ENCODE results near the gene XRCC3. TPM values are rescaled to one million over a fixed set of nuclear protein-coding genes. Genes with fewer than 3 reads are reported as not detected.
A peak's percentile ranks its signal among the peaks of the same experiment; 100 is the strongest.

Gene XRCC3
- total and polyA plus RNA-seq, 7 experiments from 2014 or later: 5.1 to 38.9 (median 10.2) TPM

- H3K4me3 ChIP-seq (ENCODE audit: low read length): no peak overlapping the region
- no peak overlapping the region for H3K27ac ChIP-seq (ENCODE audit: low read depth, low read length)
- Mint-ChIP-seq H3K27ac (no peak overlapping the region), H3K9me3 (peaks cover 0 to 1% (median 0%) of the 10 kb centered on the region in 11 donors), H3K27me3 (no peaks in the 10 kb centered on the region), H3K36me3 (peaks cover 0 to 28% (median 8%) of the 10 kb centered on the region in 5 donors), H3K4me3 (no peak overlapping the region), H3K4me1 (peaks cover 0 to 2% (median 0%) of the 10 kb centered on the region in 7 donors)
- DNase-seq: no peak
- no peaks in the 10 kb centered on the region for H3K4me1 ChIP-seq (ENCODE audit: control insufficient read depth in 2 of 2, insufficient read depth in 2 of 2, low read length in 2 of 2)
- intact Hi-C loops (cut with micrococcal nuclease): loop anchor here in 1 of 2 donors (10.0 kb wide), 1 partner anchor 55 kb away; no protein-coding TSS in a partner anchor
- no peaks in the 10 kb centered on the region for H3K9me3 ChIP-seq (ENCODE audit: control insufficient read depth in 2 of 3, low read length in 3 of 3)
- H3K27me3 ChIP-seq (ENCODE audit: control insufficient read depth in 2 of 2, insufficient read depth in 2 of 2, low read length in 2 of 2): no peaks in the 10 kb centered on the region
- POLR2A ChIA-PET: no interaction called here
- no peak for ATAC-seq
- H3K36me3 ChIP-seq (ENCODE audit: control insufficient read depth in 2 of 3, insufficient read depth in 3 of 3, low read length in 3 of 3): peaks cover 0 to 64% (median 0%) of the 10 kb centered on the region in 3 experiments
- CTCF ChIA-PET: no interaction called here
These were observed 24.7 kb upstream of the XRCC3 start for GRCh38 chr14:103739793-103740501.

GRCh38 chr14:103739466-103739792, 24.2 kb upstream of the XRCC3 start:
- POLR2A ChIA-PET: no interaction called here

GRCh38 chr14:103738701-103739451, 23.6 kb upstream of the XRCC3 start:
- intact Hi-C loops (cut with micrococcal nuclease): no loop called here
- Histone ChIP-seq H3K27me3 (ENCODE audit: control insufficient read depth in 2 of 2, insufficient read depth in 2 of 2, low read length in 2 of 2) (no peaks in the 10 kb centered on the region), H3K36me3 (ENCODE audit: control insufficient read depth in 2 of 3, insufficient read depth in 3 of 3, low read length in 3 of 3) (peaks cover 0 to 68% (median 0%) of the 10 kb centered on the region in 3 experiments), H3K4me1 (ENCODE audit: control insufficient read depth in 2 of 2, insufficient read depth in 2 of 2, low read length in 2 of 2) (no peaks in the 10 kb centered on the region), H3K9me3 (ENCODE audit: control insufficient read depth in 2 of 3, low read length in 3 of 3) (no peaks in the 10 kb centered on the region), H3K27ac (ENCODE audit: low read depth, low read length) (no peak overlapping the region), H3K4me3 (ENCODE audit: low read length) (no peak overlapping the region)
- H3K27me3 Mint-ChIP-seq: no peaks in the 10 kb centered on the region
- POLR2A ChIA-PET: no interaction called here
- H3K9me3 Mint-ChIP-seq: peaks cover 0 to 1% (median 0%) of the 10 kb centered on the region in 11 donors
- no peak for DNase-seq
- no peak overlapping the region for H3K27ac Mint-ChIP-seq
- H3K4me1 Mint-ChIP-seq: peaks cover 0 to 2% (median 0%) of the 10 kb centered on the region in 7 donors
- CTCF ChIA-PET: no interaction called here
- H3K4me3 Mint-ChIP-seq: no peak overlapping the region
- ATAC-seq: no peak
- H3K36me3 Mint-ChIP-seq: peaks cover 0 to 34% (median 8%) of the 10 kb centered on the region in 5 donors

More at GRCh38 chr14:103739466-103739792, 24.2 kb upstream of the XRCC3 start:
- intact Hi-C loops (cut with micrococcal nuclease): no loop called here
- no peak for ATAC-seq
- Mint-ChIP-seq H3K4me3 (no peak overlapping the region), H3K27me3 (no peaks in the 10 kb centered on the region), H3K4me1 (peaks cover 0 to 2% (median 0%) of the 10 kb centered on the region in 7 donors), H3K36me3 (peaks cover 0 to 33% (median 8%) of the 10 kb centered on the region in 5 donors), H3K9me3 (peaks cover 0 to 1% (median 0%) of the 10 kb centered on the region in 11 donors), H3K27ac (no peak overlapping the region)
- H3K4me1 ChIP-seq (ENCODE audit: control insufficient read depth in 2 of 2, insufficient read depth in 2 of 2, low read length in 2 of 2): no peaks in the 10 kb centered on the region
- no peak overlapping the region for H3K27ac ChIP-seq (ENCODE audit: low read depth, low read length)
- no peaks in the 10 kb centered on the region for H3K27me3 ChIP-seq (ENCODE audit: control insufficient read depth in 2 of 2, insufficient read depth in 2 of 2, low read length in 2 of 2)
- H3K4me3 ChIP-seq (ENCODE audit: low read length): no peak overlapping the region
- CTCF ChIA-PET: no interaction called here
- DNase-seq: no peak
- no peaks in the 10 kb centered on the region for H3K9me3 ChIP-seq (ENCODE audit: control insufficient read depth in 2 of 3, low read length in 3 of 3)
- H3K36me3 ChIP-seq (ENCODE audit: control insufficient read depth in 2 of 3, insufficient read depth in 3 of 3, low read length in 3 of 3): peaks cover 0 to 62% (median 0%) of the 10 kb centered on the region in 3 experiments

- ChIA-PET POLR2A (no interaction called here), CTCF (no interaction called here)
- no peaks in the 10 kb centered on the region for H3K27me3 ChIP-seq (ENCODE audit: control insufficient read depth in 2 of 2, insufficient read depth in 2 of 2, low read length in 2 of 2)
- H3K27ac ChIP-seq (ENCODE audit: low read depth, low read length): no peak overlapping the region
- H3K4me1 ChIP-seq (ENCODE audit: control insufficient read depth in 2 of 2, insufficient read depth in 2 of 2, low read length in 2 of 2): no peaks in the 10 kb centered on the region
- Mint-ChIP-seq H3K4me3 (no peak overlapping the region), H3K27me3 (no peaks in the 10 kb centered on the region), H3K4me1 (peaks cover 0 to 2% (median 0%) of the 10 kb centered on the region in 7 donors), H3K9me3 (peaks cover 0 to 1% (median 0%) of the 10 kb centered on the region in 11 donors), H3K27ac (peak overlapping the region in 1 of 9 donors; percentile 32), H3K36me3 (peaks cover 0 to 34% (median 8%) of the 10 kb centered on the region in 5 donors)
- intact Hi-C loops (cut with micrococcal nuclease): no loop called here
- no peak for ATAC-seq
- H3K36me3 ChIP-seq (ENCODE audit: control insufficient read depth in 2 of 3, insufficient read depth in 3 of 3, low read length in 3 of 3): peaks cover 0 to 75% (median 0%) of the 10 kb centered on the region in 3 experiments
- DNase-seq: no peak
- no peak overlapping the region for H3K4me3 ChIP-seq (ENCODE audit: low read length)
- no peaks in the 10 kb centered on the region for H3K9me3 ChIP-seq (ENCODE audit: control insufficient read depth in 2 of 3, low read length in 3 of 3)
These were observed 22.9 kb upstream of the XRCC3 start for GRCh38 chr14:103738166-103738565.

GRCh38 chr14:103737432-103738045, 22.3 kb upstream of the XRCC3 start:
- no peak for ATAC-seq
- POLR2A ChIA-PET: interaction anchor here (0.9 kb wide), 1 partner anchor 21 kb away, joined by 4 read pairs; no protein-coding TSS in a partner anchor

GRCh38 chr14:103736546-103737431, 21.5 kb upstream of the XRCC3 start:
- POLR2A ChIA-PET: interaction anchor here (0.9 kb wide), 1 partner anchor 22 kb away, joined by 4 read pairs; no protein-coding TSS in a partner anchor
- no peak overlapping the region for H3K27ac Mint-ChIP-seq

More at GRCh38 chr14:103737432-103738045, 22.3 kb upstream of the XRCC3 start:
- H3K27ac ChIP-seq (ENCODE audit: low read depth, low read length): no peak overlapping the region
- no peaks in the 10 kb centered on the region for H3K27me3 ChIP-seq (ENCODE audit: control insufficient read depth in 2 of 2, insufficient read depth in 2 of 2, low read length in 2 of 2)
- H3K36me3 Mint-ChIP-seq: peaks cover 0 to 34% (median 8%) of the 10 kb centered on the region in 5 donors
- intact Hi-C loops (cut with micrococcal nuclease): no loop called here
- no peaks in the 10 kb centered on the region for H3K4me1 ChIP-seq (ENCODE audit: control insufficient read depth in 2 of 2, insufficient read depth in 2 of 2, low read length in 2 of 2)
- no peaks in the 10 kb centered on the region for H3K27me3 Mint-ChIP-seq
- H3K4me1 Mint-ChIP-seq: peaks cover 0 to 2% (median 0%) of the 10 kb centered on the region in 7 donors
- CTCF ChIA-PET: no interaction called here
- DNase-seq: no peak
- peak overlapping the region in 1 of 9 donors; percentile 32 for H3K27ac Mint-ChIP-seq
- no peak overlapping the region for H3K4me3 ChIP-seq (ENCODE audit: low read length)
- no peak overlapping the region for H3K4me3 Mint-ChIP-seq
- H3K9me3 Mint-ChIP-seq: peaks cover 0 to 1% (median 0%) of the 10 kb centered on the region in 11 donors
- H3K9me3 ChIP-seq (ENCODE audit: control insufficient read depth in 2 of 3, low read length in 3 of 3): no peaks in the 10 kb centered on the region
- peaks cover 0 to 79% (median 0%) of the 10 kb centered on the region in 3 experiments for H3K36me3 ChIP-seq (ENCODE audit: control insufficient read depth in 2 of 3, insufficient read depth in 3 of 3, low read length in 3 of 3)

More at GRCh38 chr14:103736546-103737431, 21.5 kb upstream of the XRCC3 start:
- Mint-ChIP-seq H3K4me3 (no peak overlapping the region), H3K36me3 (peaks cover 0 to 32% (median 8%) of the 10 kb centered on the region in 5 donors), H3K4me1 (peaks cover 0 to 2% (median 0%) of the 10 kb centered on the region in 7 donors), H3K9me3 (peaks cover 0 to 1% (median 0%) of the 10 kb centered on the region in 11 donors), H3K27me3 (no peaks in the 10 kb centered on the region)
- H3K27ac ChIP-seq (ENCODE audit: low read depth, low read length): no peak overlapping the region
- DNase-seq (no peak), ATAC-seq (no peak)
- H3K9me3 ChIP-seq (ENCODE audit: control insufficient read depth in 2 of 3, low read length in 3 of 3): no peaks in the 10 kb centered on the region
- peaks cover 0 to 83% (median 0%) of the 10 kb centered on the region in 3 experiments for H3K36me3 ChIP-seq (ENCODE audit: control insufficient read depth in 2 of 3, insufficient read depth in 3 of 3, low read length in 3 of 3)
- no peaks in the 10 kb centered on the region for H3K4me1 ChIP-seq (ENCODE audit: control insufficient read depth in 2 of 2, insufficient read depth in 2 of 2, low read length in 2 of 2)
- intact Hi-C loops (cut with micrococcal nuclease): no loop called here
- H3K4me3 ChIP-seq (ENCODE audit: low read length): no peak overlapping the region
- no peaks in the 10 kb centered on the region for H3K27me3 ChIP-seq (ENCODE audit: control insufficient read depth in 2 of 2, insufficient read depth in 2 of 2, low read length in 2 of 2)
- CTCF ChIA-PET: no interaction called here
